Upper lobe of right lung (tissue), 1 donor: ENCODE data around the gene TRUB1. TPM values are rescaled to one million over a fixed set of nuclear protein-coding genes. Genes with fewer than 3 reads are reported as not detected.

Experiments used
- ATAC-seq: fragments of 200-7000 bp; cut with Tn5 transposase; one replicate; pipeline ENCODE4 v1.9.1; 2020; ENCODE audit warnings: mild to moderate bottlenecking, moderate library complexity
- DNase-seq: peaks from one replicate; pipeline ENCODE4 v3.0.0-alpha.2; 2020
- H3K27ac ChIP-seq: fragments of 200-600 bp; one replicate; pipeline ENCODE4 v1.8.0; 2022
- H3K27me3 ChIP-seq: fragments of 200-600 bp; one replicate; pipeline ENCODE4 v1.8.0; 2022; ENCODE audit warnings: mild to moderate bottlenecking
- H3K36me3 ChIP-seq: fragments of 200-600 bp; one replicate; pipeline ENCODE4 v1.8.0; 2022
- H3K4me1 ChIP-seq: fragments of 200-600 bp; one replicate; pipeline ENCODE4 v1.8.0; 2022
- H3K4me3 ChIP-seq: fragments of 200-600 bp; one replicate; pipeline ENCODE4 v1.8.0; 2022; ENCODE audit warnings: mild to moderate bottlenecking
- H3K9me3 ChIP-seq: fragments of 200-600 bp; one replicate; pipeline ENCODE4 v1.8.0; 2022
- intact Hi-C: fragments of 100-400 bp; cut with DNase I; formaldehyde crosslinking; loops from one replicate; pipeline ENCODE4 v1.11.0; 2022
- total RNA-seq: library from RNA; stranded (reverse); fragmentation: NEBNext Ultra II Directional; extraction: Animal tissue kit (Norgen Biotek cat#: 25700); gene quantifications from one replicate; pipeline ENCODE4 v1.2.1, GENCODE V29; 2021
- TF ChIP-seq, protein P1 (sequence below): fragments of 200-600 bp; IDR thresholded peaks from one replicate; pipeline ENCODE4 v1.8.0; 2022; ENCODE audit warnings: antibody characterized with exemption
- donor health status: DM: no; HTN: yes; CAD: no; lungs with severe emphysema.

TRUB1 gene
- total RNA-seq, 1 donor from 2014 or later, result 11.3 TPM

DNA sequence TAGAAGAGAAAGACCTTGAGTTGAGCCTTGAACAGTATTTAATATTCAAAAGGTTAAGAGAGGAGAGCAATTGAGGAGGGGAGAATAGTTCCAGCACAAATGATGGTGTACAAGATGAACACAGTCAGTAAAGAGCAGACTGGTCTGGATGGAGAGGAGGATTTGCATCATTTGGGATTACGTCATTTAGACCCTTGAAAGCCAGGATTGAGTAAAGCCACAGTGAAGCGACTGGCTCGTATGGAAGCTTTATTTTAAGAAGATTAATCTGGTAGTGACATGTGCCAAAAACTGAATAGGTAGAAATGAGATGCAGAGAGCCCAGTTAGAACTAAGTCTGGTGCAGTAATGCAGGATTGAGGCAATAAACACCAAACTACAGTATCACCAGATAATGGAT is 52.6 kb downstream of the TRUB1 start:
- H3K27ac ChIP-seq, result no peak overlapping the region
- no peaks in the 10 kb centered on the region for H3K9me3 ChIP-seq
- H3K4me1 ChIP-seq, result no peaks in the 10 kb centered on the region
- H3K27me3 ChIP-seq, result no peaks in the 10 kb centered on the region
- DNase-seq, result no peak
- TF ChIP-seq, protein P1, sequence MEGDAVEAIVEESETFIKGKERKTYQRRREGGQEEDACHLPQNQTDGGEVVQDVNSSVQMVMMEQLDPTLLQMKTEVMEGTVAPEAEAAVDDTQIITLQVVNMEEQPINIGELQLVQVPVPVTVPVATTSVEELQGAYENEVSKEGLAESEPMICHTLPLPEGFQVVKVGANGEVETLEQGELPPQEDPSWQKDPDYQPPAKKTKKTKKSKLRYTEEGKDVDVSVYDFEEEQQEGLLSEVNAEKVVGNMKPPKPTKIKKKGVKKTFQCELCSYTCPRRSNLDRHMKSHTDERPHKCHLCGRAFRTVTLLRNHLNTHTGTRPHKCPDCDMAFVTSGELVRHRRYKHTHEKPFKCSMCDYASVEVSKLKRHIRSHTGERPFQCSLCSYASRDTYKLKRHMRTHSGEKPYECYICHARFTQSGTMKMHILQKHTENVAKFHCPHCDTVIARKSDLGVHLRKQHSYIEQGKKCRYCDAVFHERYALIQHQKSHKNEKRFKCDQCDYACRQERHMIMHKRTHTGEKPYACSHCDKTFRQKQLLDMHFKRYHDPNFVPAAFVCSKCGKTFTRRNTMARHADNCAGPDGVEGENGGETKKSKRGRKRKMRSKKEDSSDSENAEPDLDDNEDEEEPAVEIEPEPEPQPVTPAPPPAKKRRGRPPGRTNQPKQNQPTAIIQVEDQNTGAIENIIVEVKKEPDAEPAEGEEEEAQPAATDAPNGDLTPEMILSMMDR, result no peak
- intact Hi-C loops, result no loop called here
- H3K4me3 ChIP-seq, result no peak overlapping the region
- ATAC-seq, result no peak
- H3K36me3 ChIP-seq, result no peaks in the 10 kb centered on the region

DNA sequence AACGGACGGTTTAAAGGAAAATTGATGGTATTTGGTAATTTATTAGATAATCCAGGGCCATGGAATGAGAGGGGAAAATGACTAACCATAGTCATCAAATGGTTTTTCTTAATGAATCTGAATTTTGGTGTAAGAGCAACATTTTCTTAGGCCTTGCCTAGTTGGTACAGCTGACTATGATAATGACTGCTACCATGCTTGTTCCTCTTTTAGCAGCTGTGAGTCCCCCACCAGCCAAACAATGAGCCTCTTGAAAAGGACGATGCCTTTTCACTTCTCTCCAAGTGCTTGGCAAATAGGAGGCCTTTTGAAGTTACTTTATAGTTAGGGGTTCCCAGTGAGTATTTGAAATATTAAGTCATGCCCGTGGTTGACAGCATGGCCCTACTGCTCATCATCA is 53.0 kb downstream of the TRUB1 start:
- ATAC-seq, result no peak
- TF ChIP-seq, protein P1, result no peak
- Histone ChIP-seq H3K9me3 (no peaks in the 10 kb centered on the region), H3K27ac (no peak overlapping the region), H3K4me1 (no peaks in the 10 kb centered on the region), H3K36me3 (no peaks in the 10 kb centered on the region), H3K4me3 (no peak overlapping the region), H3K27me3 (no peaks in the 10 kb centered on the region)
- DNase-seq, result no peak
- intact Hi-C loops, result no loop called here

DNA sequence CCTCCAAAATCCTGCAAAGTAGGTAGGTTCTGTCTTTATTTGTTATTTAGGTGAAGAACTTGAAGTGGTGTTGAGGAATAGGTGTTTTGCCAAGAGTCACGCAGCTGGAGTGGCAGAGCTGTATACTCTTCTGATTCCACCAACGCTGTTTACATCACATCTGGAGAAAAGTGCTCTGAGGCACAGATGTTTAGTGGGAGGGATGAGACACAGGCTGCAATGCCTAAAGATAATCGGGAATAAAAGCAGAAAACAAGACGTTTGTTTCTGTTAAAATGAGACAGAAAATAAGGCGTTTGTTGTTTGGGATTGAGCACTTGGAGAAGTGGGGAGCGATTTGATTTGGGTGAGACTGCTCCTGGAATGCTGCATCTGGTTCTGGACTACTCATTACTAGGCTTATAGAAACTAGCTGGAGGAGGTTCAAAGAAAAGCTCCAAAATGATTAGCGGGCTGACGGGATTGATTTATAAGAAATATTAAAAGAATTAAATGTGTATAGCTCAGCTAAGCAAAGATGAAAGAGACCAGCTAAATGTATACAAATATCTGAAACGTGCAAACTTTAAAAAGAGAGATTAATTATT is 54.3 kb downstream of the TRUB1 start:
- no peaks in the 10 kb centered on the region for H3K9me3 ChIP-seq
- no peaks in the 10 kb centered on the region for H3K4me1 ChIP-seq
- TF ChIP-seq, protein P1, result no peak
- no peaks in the 10 kb centered on the region for H3K27me3 ChIP-seq
- no peak overlapping the region for H3K4me3 ChIP-seq
- DNase-seq (no peak), ATAC-seq (no peak)
- H3K27ac ChIP-seq, result no peak overlapping the region
- H3K36me3 ChIP-seq, result no peaks in the 10 kb centered on the region
- intact Hi-C loops, result no loop called here

DNA sequence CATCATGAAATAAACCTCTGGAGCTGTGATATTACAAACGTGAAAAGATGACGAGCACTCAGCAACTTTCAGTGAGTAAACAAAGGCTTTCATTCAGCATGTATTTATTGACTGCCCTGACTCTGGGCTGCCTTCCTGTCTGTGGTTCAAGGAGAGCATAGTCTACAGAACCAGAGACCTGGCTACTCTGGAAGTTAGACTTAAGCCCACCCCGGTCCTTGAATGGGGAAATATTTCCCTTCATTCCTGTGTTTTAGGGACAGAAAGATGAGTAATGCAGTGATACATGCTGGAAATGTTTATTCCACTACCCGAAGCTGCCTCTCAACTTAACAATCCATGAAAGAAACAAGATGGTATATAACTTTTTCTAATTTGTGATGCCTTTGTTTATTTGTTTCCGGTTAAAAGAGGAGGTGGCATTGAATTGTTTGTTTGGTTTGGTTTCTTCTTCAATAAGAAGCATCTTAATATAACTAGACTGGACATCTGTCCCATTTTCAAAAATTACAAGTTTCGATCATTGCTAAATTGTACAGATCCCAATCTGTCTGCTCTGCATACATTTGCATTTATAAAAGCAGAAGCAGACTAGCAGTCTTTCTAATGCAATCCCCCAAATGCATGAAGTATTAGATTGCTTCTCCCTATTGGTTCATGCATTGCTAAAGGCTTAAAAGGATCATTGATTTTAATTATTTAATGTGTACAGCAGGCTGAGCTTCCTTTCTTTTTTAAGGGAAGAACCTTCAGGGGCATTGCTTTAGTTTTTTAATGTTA is 57.7 kb downstream of the TRUB1 start:
- intact Hi-C loops, result no loop called here
- Histone ChIP-seq H3K4me1 (no peaks in the 10 kb centered on the region), H3K4me3 (no peak overlapping the region), H3K27ac (no peak overlapping the region), H3K9me3 (no peaks in the 10 kb centered on the region), H3K27me3 (no peaks in the 10 kb centered on the region), H3K36me3 (no peaks in the 10 kb centered on the region)
- DNase-seq, result no peak
- no peak for ATAC-seq
- TF ChIP-seq, protein P1, result no peak

DNA sequence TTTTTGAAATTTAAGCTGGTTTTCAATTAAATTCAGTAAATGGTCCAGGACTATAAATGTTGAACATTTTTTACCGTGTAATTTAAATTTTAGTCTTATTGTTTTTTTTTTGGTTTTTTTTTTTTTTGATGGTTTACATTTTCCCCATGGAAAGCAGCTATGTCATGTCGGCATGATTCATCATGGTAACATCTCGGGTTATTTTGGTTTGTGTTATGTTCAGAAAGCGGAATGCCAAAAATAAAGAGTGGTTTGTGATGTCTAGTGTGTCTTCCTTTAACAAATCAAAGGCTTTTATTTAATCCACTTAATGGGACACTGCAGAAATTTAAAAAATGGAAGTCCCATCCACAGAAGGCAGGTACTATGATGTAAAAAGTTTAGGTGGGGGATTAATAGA is 58.5 kb downstream of the TRUB1 start:
- TF ChIP-seq, protein P1, result no peak
- ATAC-seq, result no peak

More for the DNA sequence above, 58.5 kb downstream of the TRUB1 start:
- H3K4me1 ChIP-seq, result no peaks in the 10 kb centered on the region
- H3K4me3 ChIP-seq, result no peak overlapping the region
- no peaks in the 10 kb centered on the region for H3K27me3 ChIP-seq
- intact Hi-C loops, result no loop called here
- no peak overlapping the region for H3K27ac ChIP-seq
- no peak for DNase-seq
- H3K9me3 ChIP-seq, result no peaks in the 10 kb centered on the region
- no peaks in the 10 kb centered on the region for H3K36me3 ChIP-seq
